ENCODE results near the gene BMERB1.
A peak's percentile ranks its signal among the peaks of the same experiment; 100 is the strongest.
"Not testable (repeated sequence)": the region's sequence is repeated elsewhere in the genome, so short reads cannot be mapped to it uniquely, and the experiment has no call there.

BMERB1 gene

DNA sequence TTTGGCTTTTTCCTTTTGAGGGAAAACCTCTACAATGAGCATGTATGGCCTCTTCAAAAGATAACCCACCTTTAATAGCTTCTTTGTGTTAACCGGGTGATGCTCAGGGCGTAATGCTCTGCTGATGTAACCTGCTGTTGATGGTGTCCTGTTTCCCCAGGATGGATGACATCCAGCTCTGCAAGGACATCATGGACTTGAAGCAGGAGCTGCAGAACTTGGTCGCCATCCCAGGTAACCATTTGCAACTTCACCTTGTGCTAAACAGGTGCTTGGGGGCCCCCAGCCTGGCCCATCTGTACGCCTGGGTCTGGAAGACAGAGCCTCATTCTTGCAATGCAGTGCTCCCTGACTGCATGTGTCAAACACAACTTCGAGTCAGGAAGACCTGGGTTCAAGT lies 133.4 kb downstream of the BMERB1 start:
- DNase-seq: no peak

DNA sequence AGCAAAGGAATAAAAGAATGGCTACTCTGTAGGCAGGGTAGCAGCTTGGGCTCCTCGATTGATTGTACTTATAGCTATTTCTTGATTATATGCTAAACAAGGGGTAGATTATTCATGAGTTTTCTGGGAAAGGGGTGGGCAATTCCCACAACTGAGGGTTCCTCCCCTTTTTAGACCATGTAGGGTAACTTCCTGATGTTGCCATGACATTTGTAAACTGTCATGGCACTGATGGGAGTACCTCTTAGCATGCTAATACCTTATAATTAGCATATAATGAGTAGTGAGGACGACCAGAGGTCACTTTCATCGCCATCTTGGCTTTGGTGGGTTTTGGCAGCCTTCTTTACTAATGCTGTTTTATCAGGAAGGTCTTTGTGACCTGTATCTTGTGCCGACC lies 136.3 kb downstream of the BMERB1 start:
- DNase-seq: not testable (repeated sequence)

DNA sequence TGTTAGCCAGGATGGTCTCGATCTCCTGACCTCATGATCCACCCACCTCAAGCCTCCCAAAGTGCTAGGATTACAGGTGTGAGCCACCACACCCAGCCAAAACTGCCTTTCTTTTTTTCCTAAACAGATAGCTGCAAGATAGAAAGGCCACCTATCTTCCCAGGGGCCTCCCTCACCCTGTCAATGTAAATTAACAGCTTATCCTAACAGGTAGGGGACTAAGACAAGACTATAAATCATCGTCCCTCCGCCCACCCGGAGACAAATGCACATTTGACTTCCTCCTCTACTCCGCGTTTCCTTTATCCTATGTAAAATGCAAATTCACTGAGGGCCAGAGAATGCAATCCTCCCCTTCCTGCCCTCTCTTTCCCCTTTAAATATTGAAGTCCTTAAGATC lies 137.2 kb downstream of the BMERB1 start:
- DNase-seq: peak; percentile 58 to 59

DNA sequence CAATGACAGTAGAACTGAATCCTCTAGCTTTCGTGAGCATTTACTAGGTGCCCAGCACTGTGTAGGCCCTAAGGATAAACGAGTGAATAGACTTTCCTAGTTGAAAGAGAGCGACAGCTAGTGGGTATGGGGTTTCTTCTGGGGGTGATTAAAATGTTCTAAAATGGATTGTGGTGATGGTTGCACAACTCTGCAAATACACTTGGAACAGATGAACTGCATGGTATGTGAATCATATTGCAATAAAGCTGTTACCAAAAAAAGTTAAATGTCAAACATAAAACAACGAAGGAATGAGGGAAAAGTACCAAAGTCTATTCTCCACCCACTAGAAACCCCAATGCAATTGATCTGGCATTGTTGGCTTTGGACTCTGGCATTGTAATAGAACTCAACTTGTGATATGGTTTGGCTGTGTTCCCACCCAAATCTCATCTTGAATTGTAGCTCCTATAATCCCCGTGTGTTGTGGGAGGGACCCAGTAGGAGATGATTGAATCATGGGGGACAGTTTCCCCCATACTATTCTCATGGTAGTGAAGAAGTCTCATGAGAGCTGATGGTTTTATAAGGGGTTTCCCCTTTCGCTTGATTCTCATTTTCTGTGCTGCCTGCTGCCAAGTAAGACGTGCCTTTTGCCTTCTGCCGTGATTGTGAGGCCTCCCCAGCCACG lies 138.1 kb downstream of the BMERB1 start:
- peak; percentile 33 to 57 for DNase-seq

DNA sequence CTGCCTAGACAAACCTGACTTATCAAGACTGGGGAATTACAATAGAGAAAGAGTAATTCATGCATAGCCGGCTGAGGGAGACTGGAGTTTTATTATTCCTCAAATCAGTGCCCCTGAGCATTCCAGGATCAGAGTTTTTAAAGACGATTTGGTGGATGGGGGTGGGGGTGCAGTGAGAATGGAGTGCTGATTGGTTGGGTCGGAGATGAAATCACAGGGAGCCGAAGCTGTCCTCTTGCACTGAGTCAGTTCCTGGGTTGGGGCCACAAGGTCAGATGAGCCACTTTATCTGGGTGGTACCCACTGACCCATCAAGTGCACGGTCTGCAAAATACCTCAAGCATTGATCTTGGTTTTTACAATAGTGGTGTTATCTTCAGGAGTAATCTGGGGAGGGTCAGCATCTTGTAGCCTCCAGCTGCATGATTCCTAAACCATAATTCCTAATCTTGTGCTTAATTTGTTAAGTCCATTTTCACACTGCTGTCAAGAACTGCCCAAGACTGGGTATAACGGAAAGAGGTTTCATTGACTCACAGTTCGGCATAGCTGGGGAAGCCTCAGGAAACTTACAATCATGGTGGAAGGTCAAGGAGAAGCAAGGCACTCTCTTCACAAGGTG lies 139.0 kb downstream of the BMERB1 start:
- DNase-seq: no peak

DNA sequence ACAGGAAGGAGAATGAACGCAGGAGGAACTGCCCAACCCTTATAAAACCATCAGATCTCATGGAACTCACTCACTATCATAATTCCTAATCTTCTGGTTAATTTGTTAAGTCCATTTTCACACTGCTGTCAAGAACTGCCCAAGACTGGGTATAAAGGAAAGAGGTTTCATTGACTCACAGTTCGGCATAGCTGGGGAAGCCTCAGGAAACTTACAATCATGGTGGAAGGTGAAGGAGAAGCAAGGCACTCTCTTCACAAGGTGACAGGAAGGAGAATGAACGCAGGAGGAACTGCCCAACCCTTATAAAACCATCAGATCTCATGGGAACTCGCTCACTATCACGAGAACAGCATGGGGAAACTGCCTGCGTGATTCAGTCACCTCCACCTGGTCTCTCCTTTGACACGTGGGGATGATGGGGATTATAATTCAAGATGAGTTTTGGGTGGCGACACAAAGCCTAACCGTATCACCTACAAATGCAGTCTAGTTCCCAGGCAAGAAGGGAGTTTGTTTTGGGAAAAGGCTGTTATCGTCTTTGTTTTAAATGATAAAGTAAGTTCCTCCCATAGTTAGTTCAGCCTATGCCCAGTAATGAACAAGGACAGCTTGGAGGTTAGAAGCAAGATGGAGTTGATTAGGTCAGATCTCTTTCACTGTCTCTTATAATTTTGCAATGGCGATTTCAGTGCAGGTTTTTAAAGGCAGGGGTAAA lies 139.7 kb downstream of the BMERB1 start:
- not testable (repeated sequence) for DNase-seq

DNA sequence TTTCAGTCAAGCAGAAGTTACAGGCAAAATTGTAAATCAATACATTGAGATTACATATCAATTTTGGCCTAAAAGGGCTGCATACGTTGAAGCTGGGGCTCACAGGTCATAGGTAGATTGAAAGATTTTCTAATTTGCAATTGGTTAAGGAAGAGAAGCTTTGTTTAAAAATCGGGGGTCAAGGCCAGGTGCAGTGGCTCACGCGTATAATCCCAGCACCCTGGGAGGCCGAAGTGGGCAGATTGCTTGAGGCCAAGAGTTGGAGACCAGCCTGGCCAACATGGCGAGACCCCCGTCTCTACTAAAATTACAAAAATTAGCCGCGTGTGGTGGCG lies 140.2 kb downstream of the BMERB1 start:
- no peak for DNase-seq

DNA sequence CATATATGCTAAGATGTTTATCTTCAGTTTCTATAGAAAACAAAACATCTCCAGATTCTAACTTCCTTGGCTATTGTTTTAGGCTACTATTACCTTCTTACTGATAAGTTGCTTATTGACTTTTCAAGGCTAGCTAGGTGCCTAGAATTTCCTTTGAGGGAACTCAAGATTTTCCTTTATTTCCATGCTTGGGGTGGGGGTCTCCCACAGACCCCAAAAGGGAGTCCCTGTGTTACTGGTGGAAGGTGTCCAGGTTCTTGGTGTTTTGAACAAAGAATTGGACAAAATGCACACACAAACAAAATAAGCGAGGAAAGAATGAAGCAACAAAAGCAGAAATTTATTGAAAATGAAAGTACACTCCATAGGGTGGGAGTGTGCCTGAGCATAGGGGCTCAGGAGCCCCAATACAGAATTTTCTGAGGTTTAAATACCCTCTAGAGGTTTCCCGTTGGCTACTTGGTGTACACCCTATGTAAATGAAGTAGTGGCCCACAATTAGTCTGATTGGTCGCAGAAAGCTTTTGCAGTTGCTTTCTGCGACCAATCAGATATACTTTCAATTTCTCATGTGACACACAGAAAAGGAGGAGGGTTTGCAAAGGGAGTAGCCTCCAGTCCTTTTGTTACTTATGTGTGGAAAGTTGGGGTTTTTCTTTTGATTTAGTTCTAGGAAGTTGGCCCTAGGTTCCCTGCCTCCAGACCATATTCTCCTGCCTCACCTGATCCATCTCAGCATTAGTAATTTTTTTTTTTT lies 141.1 kb downstream of the BMERB1 start:
- DNase-seq: peak in 1 of 2 donors; percentile 38

DNA sequence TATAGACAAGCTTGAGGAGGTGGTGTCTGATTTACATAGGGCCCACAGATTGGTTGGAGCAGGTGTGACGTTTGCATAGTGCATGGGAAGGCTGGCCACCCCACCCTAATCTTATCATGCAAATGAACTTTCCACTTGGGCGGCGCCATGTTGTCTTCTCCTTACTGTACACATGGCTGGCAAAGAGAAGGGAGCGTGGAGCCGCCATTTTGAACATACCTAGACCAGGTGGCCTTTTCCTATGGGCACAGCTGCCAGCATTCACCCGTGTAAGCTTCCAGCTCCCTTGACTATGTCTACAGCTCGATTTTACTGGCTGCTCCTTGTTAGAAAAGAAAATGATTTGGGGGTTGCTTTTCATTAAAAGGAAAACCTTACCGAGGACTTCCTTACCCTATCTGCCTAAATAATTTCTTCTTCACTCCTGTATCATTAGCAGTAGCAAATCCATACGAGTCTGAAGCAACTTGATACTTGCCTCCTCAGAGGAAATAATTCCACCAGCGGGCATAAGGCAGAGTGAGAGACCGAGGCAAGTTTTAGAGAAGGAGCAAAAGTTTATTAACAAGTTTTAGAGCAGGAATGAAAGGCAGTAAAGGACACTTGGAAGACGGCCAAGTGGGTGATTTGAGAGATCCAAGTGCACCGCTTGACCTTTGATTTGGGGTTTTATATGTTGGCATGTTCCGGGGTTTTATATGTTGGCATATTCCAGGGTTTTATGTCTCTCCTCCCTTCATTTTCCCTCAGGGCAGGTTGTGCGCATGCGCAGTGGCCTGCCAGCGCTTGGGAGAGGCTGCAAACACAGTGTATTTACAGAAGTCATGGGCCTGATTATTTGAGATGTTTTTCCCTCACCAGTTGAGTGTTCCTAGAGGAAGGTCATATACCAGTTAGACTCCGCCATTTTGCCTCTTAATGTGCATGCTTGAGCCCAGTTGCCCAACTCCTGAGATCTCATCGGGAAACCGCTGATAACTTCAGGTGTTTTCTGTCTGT lies 142.9 kb downstream of the BMERB1 start:
- DNase-seq: peak in 1 of 2 donors; percentile 5

DNA sequence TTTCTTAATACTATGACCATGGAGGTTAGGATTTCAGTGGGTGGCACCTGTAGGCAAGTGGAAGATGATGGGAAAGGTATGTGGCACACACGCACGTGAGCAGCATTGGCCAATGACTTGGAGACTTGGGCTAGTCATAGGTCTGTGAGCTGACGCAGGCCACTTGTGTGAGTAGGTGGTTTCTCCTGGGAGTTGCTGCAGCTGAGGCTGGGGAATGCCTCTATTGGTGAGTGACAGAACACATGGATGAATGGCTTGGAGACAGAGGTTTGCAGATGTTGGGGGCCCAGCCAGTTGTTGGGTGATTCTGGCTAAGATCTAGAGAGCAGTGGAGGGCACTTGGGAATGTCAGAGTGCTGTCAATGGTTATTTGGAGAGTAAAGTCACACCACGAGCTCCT lies 144.4 kb downstream of the BMERB1 start:
- no peak for DNase-seq

DNA sequence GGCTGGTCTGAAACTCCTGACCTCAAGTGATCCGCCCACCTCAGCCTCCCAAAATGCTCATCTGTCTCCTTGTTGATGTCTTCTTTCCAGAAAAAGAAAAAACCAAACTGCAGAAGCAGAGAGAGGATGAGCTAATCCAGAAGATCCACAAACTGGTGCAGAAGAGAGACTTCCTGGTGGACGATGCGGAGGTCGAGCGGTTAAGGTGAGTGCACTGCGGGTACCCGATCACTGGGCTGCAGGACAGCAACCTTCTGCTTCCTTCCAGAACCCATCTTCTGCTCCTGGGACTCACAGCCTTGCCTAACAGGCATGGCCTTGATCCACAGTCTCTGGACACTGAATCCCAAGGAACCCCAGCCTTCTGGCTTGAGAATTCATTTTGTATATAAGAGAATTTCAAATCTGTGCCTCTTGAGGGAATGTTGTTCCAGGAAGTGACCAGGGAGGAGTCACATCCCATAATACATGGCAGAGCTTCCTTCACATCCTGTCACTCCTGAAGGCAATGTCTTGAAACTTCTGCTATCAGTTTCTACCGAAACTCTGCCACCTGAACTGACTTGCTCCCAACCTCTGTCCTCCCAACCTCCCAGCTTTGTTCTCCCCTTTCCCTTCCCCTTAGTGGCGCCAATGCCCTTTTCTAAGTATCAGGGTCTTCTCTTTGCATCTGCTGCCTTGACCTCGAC lies 146.9 kb downstream of the BMERB1 start:
- DNase-seq: peak in 1 of 2 donors; percentile 10

DNA sequence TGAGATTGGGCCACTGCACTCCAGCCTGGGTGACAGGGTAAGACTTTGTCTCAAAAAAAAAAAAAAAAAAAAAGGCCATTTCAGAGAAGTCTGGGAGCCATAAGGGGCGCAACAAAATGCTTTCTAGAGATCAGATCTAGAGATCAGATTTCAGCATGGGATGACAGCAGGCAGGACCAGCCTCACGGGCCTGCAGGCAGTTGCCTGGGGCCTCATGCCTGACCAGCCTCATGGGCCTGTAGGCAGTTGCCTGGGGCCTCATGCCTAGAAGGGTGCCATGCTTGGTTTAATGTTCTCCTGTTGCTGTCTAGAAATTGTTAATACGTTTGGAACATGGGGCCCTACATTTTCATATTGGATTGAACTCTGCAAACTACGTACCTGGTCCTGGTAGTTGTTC lies 149.1 kb downstream of the BMERB1 start:
- DNase-seq: no peak

DNA sequence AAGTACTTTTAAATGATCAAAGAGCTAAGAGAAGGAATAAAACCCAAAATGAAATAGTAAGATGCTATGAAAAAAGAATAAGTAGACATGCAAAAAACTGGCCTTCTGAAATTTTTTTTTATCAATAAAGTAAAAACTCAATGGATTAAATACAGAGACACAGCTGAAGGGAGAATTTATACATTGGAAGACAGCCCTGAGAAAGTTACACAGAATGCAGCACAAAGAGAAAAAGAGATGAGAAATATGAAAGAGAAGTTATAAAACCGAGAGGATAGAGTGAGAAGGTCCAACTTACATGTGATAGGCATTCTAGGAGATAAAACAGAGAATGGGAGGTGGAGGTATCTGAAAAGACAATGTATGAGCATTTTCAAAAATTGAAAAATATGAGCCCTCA lies 151.6 kb downstream of the BMERB1 start:
- DNase-seq: no peak

DNA sequence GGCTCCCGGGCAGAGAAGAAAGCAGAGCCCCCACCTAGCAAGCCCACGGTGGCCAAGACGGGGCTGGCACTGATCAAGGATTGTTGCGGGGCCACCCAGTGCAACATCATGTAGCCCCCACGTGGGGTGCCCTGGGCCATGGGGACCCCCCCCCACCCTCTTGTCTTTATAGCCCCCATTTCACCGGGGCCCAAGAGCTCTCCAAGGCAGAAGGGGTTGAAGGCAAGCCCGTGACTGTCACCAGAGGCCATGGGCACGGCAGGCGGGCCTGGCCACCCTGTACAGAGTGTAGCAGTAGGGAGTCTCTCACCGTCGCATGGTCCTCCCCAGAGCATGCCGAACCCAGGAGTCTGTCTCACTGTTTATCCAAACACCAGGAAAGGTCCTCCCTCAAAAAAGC lies 152.3 kb downstream of the BMERB1 start:
- DNase-seq: no peak

DNA sequence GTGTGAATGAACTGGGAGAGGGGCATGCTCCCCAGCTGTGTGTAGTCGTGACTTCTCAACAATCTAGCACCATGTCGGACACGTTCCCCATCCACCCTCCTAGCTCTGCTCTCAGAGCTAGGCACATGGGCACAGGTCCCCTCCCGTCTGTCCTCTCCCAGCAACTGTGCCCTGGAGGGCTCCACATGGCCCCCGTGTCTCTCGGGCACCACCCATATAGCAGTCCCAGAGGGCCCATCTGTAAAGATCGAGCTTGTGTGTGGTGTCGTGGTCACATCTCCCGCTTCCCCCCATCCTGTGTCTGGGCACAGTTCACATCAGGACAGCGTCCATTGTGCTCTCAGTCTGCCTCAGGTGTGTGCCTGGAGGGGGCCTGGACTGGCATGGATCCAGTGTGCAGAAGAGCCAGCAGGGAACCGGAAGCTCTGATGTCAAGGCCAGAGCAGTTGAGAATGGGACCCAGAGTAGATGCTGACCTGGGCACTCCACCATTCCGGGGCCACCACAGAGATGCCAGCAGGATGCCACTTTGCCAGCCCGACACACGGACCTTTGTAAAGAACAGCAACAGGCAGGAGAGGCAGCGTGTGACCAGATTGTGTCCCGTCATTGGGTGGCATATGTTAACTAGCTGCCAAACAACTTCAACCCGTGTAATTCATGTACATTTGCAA lies 152.9 kb downstream of the BMERB1 start:
- DNase-seq: no peak

DNA sequence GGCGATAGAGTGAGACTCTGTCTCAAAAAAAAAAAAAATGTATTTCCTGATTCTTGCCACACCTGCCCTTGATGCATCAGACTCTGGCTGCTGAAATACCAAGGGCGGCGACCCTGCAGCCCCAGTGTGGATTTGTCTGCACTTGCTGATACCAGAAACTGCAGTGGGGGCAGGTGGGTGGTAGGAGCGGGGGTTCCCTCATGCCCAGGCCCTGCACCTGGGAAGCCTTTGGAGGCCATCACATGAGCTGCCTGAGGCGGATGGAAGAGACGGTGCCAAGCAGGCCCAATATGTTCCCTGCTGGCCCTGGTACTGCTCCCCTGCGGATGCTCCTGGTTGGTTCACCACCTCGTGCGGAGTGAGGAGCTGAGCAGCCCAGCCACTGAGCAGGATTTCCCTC lies 157.9 kb downstream of the BMERB1 start:
- DNase-seq: no peak

DNA sequence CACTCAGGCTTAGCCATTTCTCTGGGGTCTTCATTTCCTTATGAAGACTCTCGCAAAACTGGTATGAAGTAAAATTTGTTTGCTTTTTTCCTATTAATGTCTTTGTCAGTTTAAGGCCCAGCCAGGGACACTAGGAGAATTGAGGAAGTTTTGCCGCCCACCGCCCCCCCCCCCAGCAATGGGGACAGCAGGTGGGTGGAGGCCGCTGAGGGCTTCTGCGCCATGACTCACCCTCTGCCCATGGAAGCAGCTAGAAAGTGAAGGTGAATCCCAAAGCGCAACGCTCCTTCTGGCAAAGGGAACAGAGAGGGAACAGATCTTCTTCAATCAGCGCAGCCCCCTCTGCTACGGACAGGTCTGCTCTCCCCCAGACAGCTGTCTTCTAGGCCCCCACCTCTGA lies 158.8 kb downstream of the BMERB1 start:
- peak; percentile 78 to 91 for DNase-seq

DNA sequence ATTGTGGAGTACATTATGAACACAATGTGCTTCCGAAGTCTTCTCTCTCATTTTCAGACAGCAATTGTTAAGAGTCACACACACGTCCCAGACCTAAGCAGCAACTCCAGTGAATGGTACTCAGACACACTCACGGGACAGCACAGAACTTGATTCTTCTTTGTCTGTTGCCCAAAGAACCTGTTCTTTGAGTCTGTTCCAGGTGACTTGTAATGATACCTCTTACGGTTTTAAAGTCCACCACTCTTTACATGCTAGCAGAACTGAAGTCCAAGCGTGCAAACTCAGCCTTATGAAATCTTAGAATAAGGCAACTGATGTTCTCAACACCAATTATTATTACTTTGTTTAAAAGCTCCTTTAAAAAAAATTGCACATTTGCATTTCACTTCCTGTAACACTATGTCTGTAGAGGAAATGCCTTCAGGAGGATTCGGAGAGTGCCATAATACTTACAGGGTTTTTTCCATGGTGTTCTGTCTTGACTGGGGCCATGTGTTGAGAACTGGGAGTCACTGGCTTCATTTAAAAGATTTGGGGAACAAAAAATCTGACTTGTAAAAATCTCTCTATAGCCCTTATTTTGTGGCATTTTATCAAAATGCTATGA lies 160.4 kb downstream of the BMERB1 start:
- DNase-seq: peak; percentile 25 to 42

DNA sequence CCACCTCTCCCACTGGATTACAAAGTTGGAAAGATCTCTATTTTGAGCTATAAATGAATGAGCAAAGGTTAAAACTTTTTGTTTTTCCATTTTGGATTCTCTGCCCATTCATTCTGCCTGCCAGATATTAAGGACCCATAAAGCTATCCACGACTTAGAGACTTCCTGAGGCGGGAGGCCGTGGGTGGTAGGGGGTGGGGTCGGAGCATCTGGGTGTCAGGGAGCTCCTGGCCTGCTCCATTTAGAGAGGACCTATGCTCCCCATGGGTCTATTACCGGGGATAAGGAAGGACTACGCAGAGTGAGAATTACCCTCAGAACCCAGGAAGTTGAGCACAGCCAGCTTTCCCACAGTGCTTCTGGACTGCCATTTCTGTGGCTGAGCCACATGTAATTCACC lies 162.7 kb downstream of the BMERB1 start:
- DNase-seq: no peak

DNA sequence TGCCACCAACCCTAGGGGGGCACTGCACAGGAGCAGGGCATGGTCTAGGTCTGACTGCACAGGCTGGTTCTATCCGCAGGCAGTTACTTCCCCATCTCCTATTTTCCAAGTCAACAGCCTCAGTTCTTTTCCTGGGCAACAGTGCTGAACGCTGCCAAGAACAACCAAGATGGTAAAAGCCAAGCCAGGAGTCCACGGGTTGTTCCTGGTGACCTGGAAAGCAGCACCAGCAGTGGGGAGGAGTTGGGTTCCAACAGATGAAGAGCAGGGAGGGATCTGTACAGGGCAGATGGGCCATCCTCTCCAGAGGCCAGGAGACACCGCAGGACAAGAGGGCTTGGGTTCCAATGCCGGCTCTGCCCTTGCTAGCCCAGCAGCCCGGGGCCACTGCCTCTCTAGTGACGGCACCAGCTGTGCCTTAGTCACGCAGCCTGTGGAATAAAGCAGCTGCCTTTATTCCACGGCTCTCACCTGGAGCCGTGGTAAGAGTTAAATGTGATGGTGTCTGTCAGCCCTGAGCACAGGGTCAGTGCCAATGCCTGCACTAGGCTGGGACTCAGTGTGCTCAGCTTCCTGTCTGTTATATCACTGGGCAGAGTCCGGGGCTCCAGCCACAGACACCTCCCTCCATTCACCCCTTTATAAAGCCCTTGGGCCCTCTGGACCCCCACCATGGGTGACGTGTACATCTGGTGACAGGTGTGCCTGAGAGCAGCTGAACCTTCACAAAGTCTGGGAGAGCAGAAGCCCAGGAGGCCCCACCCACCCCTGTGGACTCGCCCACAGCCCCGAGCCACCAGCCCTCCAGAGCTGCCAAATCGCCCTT lies 163.6 kb downstream of the BMERB1 start:
- no peak for DNase-seq

All from inflammatory macrophage treated with lipopolysaccharide for 1 hour (primary cell).